GM10266 (cell line): ENCODE measurements around the gene SRF.

Experiments used
- DNase-seq: peaks from one replicate; pipeline ENCODE4 v3.0.0; 2012; ENCODE audit errors: extremely low spot score
- TF ChIP-seq, protein P1 (sequence below): IDR thresholded peaks from 2 replicates; pipeline ENCODE4 v1.5.1; 2012; ENCODE audit warnings: mild to moderate bottlenecking, low read depth; ENCODE audit not compliant: control insufficient read depth, insufficient read depth; ENCODE audit errors: missing control alignments

Gene SRF

DNA sequence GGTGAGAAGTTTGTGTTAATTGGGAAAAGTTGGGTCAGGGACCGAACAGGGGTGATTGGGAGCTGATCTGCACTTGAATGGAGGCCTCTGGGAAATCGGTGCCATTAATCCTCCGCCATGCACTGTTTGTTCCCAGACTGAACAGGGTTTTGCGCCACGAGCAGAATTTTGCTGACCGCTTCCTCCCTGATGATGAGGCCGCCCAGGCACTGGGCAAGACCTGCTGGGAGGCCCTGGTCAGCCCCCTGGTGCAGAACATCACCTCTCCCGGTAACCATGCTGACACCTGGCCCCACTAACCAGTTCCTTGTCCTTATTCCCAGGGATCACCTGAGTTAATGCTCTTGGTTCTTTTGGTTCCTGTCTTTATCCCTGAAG is 32.6 kb downstream of the SRF start:
- no peak for DNase-seq
- TF ChIP-seq, protein P1, sequence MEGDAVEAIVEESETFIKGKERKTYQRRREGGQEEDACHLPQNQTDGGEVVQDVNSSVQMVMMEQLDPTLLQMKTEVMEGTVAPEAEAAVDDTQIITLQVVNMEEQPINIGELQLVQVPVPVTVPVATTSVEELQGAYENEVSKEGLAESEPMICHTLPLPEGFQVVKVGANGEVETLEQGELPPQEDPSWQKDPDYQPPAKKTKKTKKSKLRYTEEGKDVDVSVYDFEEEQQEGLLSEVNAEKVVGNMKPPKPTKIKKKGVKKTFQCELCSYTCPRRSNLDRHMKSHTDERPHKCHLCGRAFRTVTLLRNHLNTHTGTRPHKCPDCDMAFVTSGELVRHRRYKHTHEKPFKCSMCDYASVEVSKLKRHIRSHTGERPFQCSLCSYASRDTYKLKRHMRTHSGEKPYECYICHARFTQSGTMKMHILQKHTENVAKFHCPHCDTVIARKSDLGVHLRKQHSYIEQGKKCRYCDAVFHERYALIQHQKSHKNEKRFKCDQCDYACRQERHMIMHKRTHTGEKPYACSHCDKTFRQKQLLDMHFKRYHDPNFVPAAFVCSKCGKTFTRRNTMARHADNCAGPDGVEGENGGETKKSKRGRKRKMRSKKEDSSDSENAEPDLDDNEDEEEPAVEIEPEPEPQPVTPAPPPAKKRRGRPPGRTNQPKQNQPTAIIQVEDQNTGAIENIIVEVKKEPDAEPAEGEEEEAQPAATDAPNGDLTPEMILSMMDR = no peak

DNA sequence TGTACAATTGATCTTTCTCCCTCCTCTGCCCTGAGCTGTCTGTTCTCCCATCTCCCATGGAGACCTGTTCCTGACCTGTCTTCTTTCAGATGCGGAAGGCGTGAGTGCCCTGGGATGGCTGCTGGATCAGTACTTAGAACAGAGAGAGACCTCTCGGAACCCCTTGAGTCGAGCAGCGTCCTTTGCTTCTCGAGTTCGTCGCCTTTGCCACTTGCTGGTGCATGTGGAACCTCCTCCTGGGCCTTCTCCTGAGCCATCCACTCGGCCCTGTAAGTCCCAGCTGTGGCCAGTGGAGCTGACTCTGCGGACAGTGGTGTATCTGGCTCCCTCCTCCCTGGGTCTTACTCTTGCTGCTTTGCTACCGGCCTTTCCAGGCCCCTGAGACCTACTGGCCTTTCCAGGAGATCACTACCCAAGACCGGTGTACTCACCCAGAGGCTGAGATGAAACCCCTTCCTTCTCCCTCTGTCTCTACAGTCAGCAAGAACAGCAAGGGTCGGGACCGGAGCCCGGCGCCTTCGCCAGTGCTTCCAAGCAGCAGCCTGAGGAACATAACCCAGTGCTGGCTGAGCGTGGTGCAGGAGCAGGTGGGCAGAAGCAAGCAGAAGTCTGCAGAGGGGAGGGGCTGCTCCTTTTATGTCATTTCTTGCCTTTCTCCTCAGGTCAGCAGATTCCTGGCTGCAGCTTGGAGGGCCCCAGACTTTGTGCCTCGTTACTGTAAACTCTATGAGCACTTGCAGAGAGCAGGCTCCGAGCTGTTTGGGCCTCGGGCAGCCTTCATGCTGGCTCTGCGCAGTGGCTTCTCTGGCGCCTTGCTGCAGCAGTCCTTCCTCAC is 33.4 kb downstream of the SRF start:
- DNase-seq = no peak
- TF ChIP-seq, protein P1 = no peak

DNA sequence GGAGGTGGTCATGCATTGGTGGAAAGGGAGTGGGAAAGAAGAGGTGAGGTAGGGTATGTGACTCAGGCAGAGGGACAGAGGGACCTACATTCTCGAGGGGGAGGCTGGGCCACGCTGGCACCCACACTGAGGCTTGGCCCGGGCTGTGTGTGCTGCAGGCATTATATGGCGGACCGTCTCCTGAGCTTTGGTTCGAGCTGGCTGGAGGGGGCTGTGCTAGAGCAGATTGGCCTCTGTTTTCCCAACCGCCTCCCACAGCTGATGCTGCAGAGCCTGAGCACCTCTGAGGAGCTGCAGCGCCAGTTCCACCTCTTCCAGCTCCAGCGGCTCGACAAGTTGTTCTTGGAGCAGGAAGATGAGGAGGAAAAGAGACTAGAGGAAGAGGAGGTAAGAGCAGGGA is 34.8 kb downstream of the SRF start:
- TF ChIP-seq, protein P1 = no peak

DNA sequence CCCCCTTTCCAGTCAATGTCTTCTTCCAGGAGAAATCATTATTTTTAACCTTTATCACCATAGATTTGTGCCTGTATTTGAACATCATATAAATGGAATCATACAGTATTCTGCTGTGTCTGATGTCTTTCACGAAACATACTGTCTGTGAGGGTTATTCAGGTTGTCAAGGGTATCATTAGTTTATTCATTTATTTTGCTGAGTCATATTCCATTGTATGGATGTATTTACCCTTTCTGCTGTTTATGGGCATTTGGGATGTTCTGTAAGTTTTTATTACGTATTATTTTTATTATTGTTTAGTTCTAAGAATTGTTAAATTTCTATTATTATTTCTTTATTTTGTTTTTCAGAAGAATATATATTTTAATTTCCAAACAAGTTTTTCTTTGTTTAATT is 36.2 kb downstream of the SRF start:
- TF ChIP-seq, protein P1 = no peak
- no peak for DNase-seq

More for the DNA sequence above, 34.8 kb downstream of the SRF start:
- no peak for DNase-seq

DNA sequence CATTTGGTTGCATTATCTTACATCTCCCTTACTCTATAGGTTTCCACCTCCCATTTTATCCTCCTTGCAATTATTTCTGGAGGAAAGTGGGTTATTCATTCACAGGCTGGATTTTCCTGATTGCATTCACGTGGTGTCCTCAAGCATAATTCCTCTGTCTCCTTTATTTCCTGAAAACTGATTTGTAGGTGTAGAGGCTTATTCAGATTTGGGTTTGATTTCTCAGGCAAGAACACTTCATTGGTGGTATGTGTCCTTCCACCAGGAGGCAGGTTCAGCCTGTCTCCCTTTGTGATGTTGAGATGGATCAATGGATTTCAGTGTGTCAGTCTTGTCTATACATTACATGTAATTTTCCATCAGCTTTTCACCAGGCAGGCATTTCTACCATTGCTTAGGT is 40.9 kb downstream of the SRF start:
- no peak for DNase-seq
- TF ChIP-seq, protein P1 = no peak

DNA sequence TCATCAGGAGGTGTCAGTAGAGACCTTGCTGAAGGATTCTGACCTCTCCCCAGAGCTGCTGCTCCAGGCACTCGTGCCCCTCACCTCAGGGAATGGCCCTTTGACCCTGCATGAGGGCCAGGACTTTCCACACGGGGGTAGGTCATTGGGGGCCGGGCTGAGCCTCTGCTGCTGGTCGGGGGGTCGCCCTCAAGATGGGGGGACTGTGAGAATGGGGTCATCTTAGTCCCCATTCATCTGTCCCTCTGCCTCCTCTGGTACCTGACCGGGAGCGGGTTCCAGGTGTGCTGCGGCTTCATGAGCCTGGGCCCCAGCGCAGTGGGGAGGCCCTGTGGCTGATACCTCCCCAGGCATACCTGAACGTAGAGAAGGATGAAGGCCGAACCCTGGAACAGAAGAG is 42.4 kb downstream of the SRF start:
- DNase-seq = no peak
- TF ChIP-seq, protein P1 = no peak

DNA sequence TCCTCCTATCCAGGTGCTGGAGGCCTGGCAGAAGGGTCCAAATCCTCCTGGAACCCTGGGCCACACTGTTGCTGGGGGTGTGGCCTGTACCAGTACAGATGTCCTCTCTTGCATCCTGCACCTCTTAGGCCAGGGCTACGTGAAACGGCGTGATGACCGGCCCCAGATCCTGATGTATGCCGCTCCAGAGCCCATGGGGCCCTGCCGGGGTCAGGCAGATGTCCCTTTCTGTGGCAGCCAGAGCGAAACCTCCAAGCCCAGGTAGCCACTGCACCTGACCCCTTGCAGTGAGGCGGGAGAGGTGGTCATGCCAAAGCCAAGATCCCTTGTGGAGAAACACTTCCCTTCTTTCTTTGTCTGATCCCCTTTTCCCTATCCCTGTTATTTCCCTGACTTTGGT is 44.0 kb downstream of the SRF start:
- DNase-seq = no peak
- TF ChIP-seq, protein P1 = no peak
